OCI-LY3 (cell line): ENCODE measurements around the gene RNF141.
A peak's percentile ranks its signal among the peaks of the same experiment; 100 is the strongest.

Experiments used
- H2AFZ ChIP-seq: fragments of 200-600, 300-600 bp; shearing (Covaris generic); 2 replicates; pipeline ENCODE4 v1.6.0; 2014; ENCODE audit warnings: antibody characterized with exemption, low read depth, low read length
- H3K27ac ChIP-seq: fragments of 200-600, 300-600 bp; sonication (generic); 2 replicates; pipeline ENCODE4 v1.5.1; 2014; ENCODE audit warnings: mild to moderate bottlenecking, low read length, moderate library complexity, mixed read lengths
- H3K27me3 ChIP-seq: fragments of 200-600, 300-600 bp; sonication (generic); 2 replicates; pipeline ENCODE4 v1.6.1; 2014; ENCODE audit warnings: low read depth, low read length, mixed read lengths
- H3K36me3 ChIP-seq: fragments of 200-600, 300-600 bp; sonication (generic); replicated peaks from 2 replicates; pipeline ENCODE3; 2014; ENCODE audit warnings: low read depth, low read length, mixed read lengths
- H3K4me1 ChIP-seq: fragments of 300-600, 200-600 bp; sonication (generic); 2 replicates; pipeline ENCODE4 v1.6.1; 2014; ENCODE audit warnings: low read length, mixed read lengths
- H3K4me2 ChIP-seq: fragments of 200-600, 300-600 bp; sonication (generic); 2 replicates; pipeline ENCODE4 v1.6.1; 2014; ENCODE audit warnings: low read length, mixed read lengths
- H3K4me3 ChIP-seq: fragments of 300-600, 200-600 bp; sonication (generic); 2 replicates; pipeline ENCODE4 v1.5.1; 2014; ENCODE audit warnings: antibody characterized with exemption, mild to moderate bottlenecking, low read length, moderate library complexity
- H3K79me2 ChIP-seq: fragments of 300-600, 200-600 bp; shearing (Covaris generic); 2 replicates; pipeline ENCODE4 v1.6.1; 2014; ENCODE audit warnings: mild to moderate bottlenecking, low read length, mixed read lengths
- H3K9ac ChIP-seq: fragments of 300-600, 200-600 bp; shearing (Covaris generic); 2 replicates; pipeline ENCODE4 v1.6.0; 2014; ENCODE audit warnings: mild to moderate bottlenecking, low read length, moderate library complexity
- H3K9me3 ChIP-seq: fragments of 200-600, 300-600 bp; shearing (Covaris generic); 2 replicates; pipeline ENCODE4 v1.6.1; 2014; ENCODE audit warnings: low read length, mixed read lengths; ENCODE audit not compliant: insufficient read depth
- H4K20me1 ChIP-seq: fragments of 200-600, 300-600 bp; sonication (generic); 2 replicates; pipeline ENCODE4 v1.6.1; 2016; ENCODE audit warnings: low read length, mixed read lengths; ENCODE audit not compliant: insufficient read depth
- CTCF ChIP-seq: fragments of 200-600, 300-600 bp; sonication (generic); IDR thresholded peaks from 2 replicates; pipeline ENCODE4 v1.5.1; 2014; ENCODE audit warnings: antibody characterized with exemption, low read length, low read depth
- EZH2phosphoT487 ChIP-seq: fragments of 200-600 bp; shearing (Covaris generic); IDR thresholded peaks from 2 replicates; pipeline ENCODE4 v1.6.1; 2018; ENCODE audit warnings: antibody characterized with exemption, mixed run types, low read depth

The RNF141 gene

GRCh38 chr11:10532526-10532925 is 8.5 kb downstream of the RNF141 start:
- Histone ChIP-seq H3K4me3 (no peak overlapping the region), H3K4me2 (no peak overlapping the region), H3K27me3 (no peaks in the 10 kb centered on the region), H3K9me3 (no peaks in the 10 kb centered on the region), H3K27ac (no peak overlapping the region), H3K79me2 (no peaks in the 10 kb centered on the region), H2AFZ (no peak overlapping the region), H3K36me3 (peaks cover 20% of the 10 kb centered on the region), H3K9ac (no peak overlapping the region), H4K20me1 (no peaks in the 10 kb centered on the region), H3K4me1 (peaks cover 3% of the 10 kb centered on the region)
- TF ChIP-seq EZH2phosphoT487 (no peak), CTCF (no peak)

GRCh38 chr11:10529279-10529678 is 11.7 kb downstream of the RNF141 start:
- Histone ChIP-seq H4K20me1 (no peaks in the 10 kb centered on the region), H3K27ac (no peak overlapping the region), H3K9me3 (no peaks in the 10 kb centered on the region), H3K4me3 (no peak overlapping the region), H3K79me2 (no peaks in the 10 kb centered on the region), H2AFZ (no peak overlapping the region), H3K27me3 (no peaks in the 10 kb centered on the region), H3K4me2 (no peak overlapping the region), H3K4me1 (peaks cover 13% of the 10 kb centered on the region), H3K36me3 (peaks cover 25% of the 10 kb centered on the region), H3K9ac (no peak overlapping the region)
- TF ChIP-seq EZH2phosphoT487 (no peak), CTCF (no peak)

- H2AFZ ChIP-seq = no peak overlapping the region
- H3K36me3 ChIP-seq = peaks cover 33% of the 10 kb centered on the region
- H3K9ac ChIP-seq = no peak overlapping the region
- H3K4me1 ChIP-seq = peaks cover 13% of the 10 kb centered on the region
- H3K9me3 ChIP-seq = no peaks in the 10 kb centered on the region
- H3K79me2 ChIP-seq = no peaks in the 10 kb centered on the region
- no peak overlapping the region for H3K4me3 ChIP-seq
- no peaks in the 10 kb centered on the region for H4K20me1 ChIP-seq
- no peak for TF ChIP-seq CTCF
- no peak for TF ChIP-seq EZH2phosphoT487
- no peak overlapping the region for H3K27ac ChIP-seq
- H3K4me2 ChIP-seq = no peak overlapping the region
- H3K27me3 ChIP-seq = no peaks in the 10 kb centered on the region
Observed at GRCh38 chr11:10528121-10528520, 12.9 kb downstream of the RNF141 start.

GRCh38 chr11:10526974-10527918 is 13.7 kb downstream of the RNF141 start:
- Histone ChIP-seq H3K27me3 (no peaks in the 10 kb centered on the region), H3K4me2 (peak overlapping the region; percentile 62), H3K9ac (no peak overlapping the region), H3K4me1 (peaks cover 13% of the 10 kb centered on the region), H3K4me3 (peak overlapping the region; percentile 13; the same call in 1 of the 2 replicates), H3K36me3 (peaks cover 33% of the 10 kb centered on the region), H3K9me3 (no peaks in the 10 kb centered on the region), H4K20me1 (no peaks in the 10 kb centered on the region), H3K27ac (0 out of 2 replicates have a peak overlapping the region, but pooled peaks have one; percentile 16), H2AFZ (no peak overlapping the region), H3K79me2 (no peaks in the 10 kb centered on the region)
- TF ChIP-seq EZH2phosphoT487 (no peak), CTCF (no peak)
